Neural cell (in vitro differentiated cells): ENCODE results near the gene RNU6-1.

ENCODE experiments used
- CTCF ChIP-seq: fragments of 450-650 bp; IDR thresholded peaks from 2 replicates; pipeline ENCODE4 v1.5.1; 2014; ENCODE audit warnings: antibody characterized with exemption, mild to moderate bottlenecking, moderate library complexity; ENCODE audit not compliant: poor library complexity, severe bottlenecking
- EP300 ChIP-seq: fragments of 450-650 bp; conservative IDR thresholded peaks from 2 replicates; pipeline ENCODE4 v1.6.1; 2014; ENCODE audit warnings: antibody characterized with exemption, mild to moderate bottlenecking, moderate library complexity; ENCODE audit not compliant: poor library complexity, severe bottlenecking
- EZH2 ChIP-seq: fragments of 200-600, 300-800 bp; shearing (Covaris generic), sonication (generic); IDR thresholded peaks from 2 replicates; pipeline ENCODE4 v1.6.1; 2014; ENCODE audit warnings: antibody characterized with exemption, low read length, borderline replicate concordance, mild to moderate bottlenecking; ENCODE audit not compliant: insufficient read depth, poor library complexity, severe bottlenecking
- MXI1 ChIP-seq: fragments of 450-650 bp; conservative IDR thresholded peaks from 2 replicates; pipeline ENCODE4 v1.6.1; 2014; ENCODE audit warnings: antibody characterized with exemption, mild to moderate bottlenecking; ENCODE audit not compliant: poor library complexity, severe bottlenecking
- POLR2AphosphoS5 ChIP-seq: IDR thresholded peaks from 2 replicates; pipeline ENCODE4 v1.6.1; 2012
- RAD21 ChIP-seq: fragments of 450-650 bp; conservative IDR thresholded peaks from 2 replicates; pipeline ENCODE4 v1.6.1; 2014; ENCODE audit warnings: antibody characterized with exemption, mild to moderate bottlenecking, moderate library complexity
- REST ChIP-seq: IDR thresholded peaks from 2 replicates; pipeline ENCODE4 v1.6.1; 2012; ENCODE audit warnings: borderline replicate concordance
- TAF1 ChIP-seq: IDR thresholded peaks from 2 replicates; pipeline ENCODE4 v1.6.1; 2012; ENCODE audit warnings: low read depth

- no peak for TF ChIP-seq CTCF
- no peak for TF ChIP-seq EP300
- TF ChIP-seq TAF1 = no peak
- no peak for TF ChIP-seq RAD21
- TF ChIP-seq POLR2AphosphoS5 = no peak
- no peak for TF ChIP-seq REST
- no peak for TF ChIP-seq EZH2
- no peak for TF ChIP-seq MXI1
These were observed 7.8 kb downstream of the RNU6-1 start for GRCh38 chr15:67832031-67832551.
